Measurements from ENCODE around the gene DST.

The DST gene

DNA sequence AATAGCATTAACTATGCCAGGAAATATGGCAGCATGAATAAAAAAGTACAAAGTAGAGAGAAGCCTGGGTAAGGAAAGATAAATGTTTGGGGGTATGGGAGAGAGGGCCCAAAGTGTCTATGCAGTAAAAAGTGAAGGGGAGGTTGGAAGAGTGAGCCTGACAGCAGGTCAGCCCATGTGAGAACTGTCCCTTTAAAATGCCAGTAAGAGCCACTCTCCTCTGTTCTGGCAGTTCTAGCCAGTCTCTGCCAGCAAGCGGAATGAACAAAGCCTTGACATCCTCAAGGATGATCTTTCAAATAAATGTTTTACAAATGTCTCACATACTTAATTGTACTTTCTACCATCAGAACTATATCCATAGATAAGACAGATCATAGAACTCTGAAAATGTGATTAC, 164.5 kb downstream of the DST start:
- DNase-seq, result no peak

DNA sequence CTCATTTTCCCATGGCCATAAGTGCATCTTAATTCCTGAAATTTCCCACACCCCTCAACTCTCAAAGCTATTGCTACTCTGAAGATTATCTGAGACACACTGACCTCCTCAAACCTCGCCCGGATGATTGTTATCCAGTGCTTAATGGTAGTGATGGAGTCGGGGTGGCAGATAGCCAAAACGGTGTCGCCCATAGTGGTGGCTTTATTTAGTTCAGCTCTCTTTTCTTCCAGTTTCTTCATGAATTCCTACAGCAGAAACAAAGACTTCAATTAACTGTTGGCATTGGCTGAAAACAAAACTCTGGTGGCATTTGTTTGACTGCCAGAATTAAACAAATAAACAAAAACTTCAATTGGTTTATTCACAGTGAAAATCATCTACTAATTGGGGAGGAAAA, 165.4 kb downstream of the DST start:
- no peak for DNase-seq

DNA sequence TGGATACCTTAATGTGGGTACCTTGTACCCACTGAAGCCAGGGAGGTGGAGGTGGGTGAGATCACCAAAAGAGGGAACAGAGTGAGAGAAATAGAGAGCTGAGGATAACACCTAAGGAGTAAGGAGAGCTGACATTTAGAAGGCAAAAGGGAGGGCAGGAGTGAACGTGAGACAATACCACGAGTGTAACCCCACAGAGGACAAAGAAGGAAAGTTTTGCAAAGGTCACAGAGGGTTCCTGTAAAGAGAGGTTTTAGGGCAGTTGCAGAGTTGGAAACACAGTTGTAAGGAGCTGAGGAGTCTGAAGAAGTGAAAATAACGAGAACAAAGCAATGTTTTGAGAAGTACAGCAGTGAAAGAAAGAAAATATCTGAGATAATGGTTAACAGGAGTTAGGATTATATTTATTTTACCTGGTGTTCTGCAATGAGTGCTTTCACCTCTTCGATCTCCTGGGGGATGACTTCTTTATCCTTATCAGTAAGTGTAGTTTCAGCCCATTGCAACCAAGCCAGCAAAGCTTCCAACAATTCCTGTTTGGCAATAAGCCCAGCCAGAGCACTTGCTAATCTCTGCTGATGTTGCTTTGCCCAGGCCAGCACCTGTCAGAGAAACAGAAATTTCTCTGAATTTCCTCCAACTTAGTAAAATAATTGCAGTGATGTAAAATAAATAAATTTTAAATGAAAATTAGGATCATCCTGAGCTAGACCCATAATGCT, 166.8 kb downstream of the DST start:
- no peak for DNase-seq

DNA sequence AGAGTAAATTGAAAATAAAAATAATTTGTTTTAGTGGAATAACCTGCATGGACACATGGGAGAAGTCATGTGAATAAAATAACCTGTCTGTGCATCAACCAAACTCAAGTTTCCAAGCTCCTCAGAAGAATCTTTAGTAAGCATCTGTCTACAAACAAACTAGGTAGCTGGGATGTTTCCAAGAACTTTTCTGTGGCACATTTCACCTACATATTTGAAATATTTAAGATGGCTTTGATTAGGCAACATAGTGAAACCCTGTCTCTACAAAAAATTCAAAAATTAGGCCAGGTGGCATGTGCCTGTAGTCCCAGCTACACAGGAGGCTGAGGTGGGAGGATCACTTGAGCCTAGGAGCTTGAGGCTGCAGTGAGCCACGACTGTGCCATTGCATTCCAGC, 168.2 kb downstream of the DST start:
- DNase-seq, result no peak

DNA sequence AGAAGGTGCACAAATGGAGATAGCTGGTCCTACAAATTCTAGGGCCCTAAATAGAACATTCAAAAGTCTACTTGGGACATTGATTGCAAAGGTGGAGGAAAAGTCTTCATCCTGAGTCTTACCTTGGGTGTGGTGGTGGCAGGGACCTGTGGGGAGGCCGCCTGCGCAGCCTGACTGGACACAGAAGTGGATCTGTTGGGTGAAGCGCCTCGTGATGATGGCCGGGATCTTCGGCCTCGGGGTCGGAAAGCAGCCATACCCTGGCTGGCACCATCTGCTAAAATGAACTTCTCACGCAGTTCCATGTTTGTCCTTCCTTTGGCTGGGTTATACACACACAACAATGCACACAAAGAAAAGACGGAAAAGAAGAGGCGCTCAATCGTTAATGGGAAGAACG, 179.2 kb downstream of the DST start:
- no peak for DNase-seq

DNA sequence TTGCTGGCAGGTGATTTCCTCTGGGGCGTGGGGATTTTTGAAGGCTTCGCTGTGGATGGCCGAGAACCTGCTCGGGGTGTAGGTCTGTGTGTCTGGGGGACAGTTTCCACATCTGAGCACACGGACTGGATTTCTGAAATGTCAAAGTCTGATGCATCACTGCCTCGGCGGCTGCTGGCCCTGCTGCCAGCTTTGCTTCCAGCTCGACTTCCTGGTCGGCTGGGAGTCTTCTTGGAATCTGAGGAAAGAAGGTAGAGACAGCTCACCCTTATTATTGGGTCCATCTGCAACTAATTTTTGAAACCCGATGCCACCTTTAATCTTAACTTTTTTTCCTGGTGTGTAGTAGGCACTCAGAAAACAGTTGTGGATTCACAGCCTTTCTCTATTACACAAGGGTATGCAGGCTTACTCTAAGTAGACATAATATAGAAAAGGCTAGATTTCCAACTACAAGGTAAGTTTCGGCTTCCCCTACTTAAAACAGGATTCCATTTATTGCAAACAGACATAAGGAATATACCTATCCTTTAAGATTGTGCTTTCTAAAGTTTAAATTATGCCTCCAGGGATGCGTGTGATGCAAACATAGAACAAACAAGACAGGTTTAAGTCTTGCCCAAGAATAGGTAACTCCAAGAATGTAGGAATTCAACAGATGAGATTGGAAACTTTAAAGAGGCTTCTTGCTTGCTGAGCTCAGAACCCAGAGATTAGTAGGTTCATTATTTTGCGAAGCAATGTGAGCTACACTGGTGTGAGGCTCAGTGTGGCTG, 183.5 kb downstream of the DST start:
- DNase-seq, result no peak

DNA sequence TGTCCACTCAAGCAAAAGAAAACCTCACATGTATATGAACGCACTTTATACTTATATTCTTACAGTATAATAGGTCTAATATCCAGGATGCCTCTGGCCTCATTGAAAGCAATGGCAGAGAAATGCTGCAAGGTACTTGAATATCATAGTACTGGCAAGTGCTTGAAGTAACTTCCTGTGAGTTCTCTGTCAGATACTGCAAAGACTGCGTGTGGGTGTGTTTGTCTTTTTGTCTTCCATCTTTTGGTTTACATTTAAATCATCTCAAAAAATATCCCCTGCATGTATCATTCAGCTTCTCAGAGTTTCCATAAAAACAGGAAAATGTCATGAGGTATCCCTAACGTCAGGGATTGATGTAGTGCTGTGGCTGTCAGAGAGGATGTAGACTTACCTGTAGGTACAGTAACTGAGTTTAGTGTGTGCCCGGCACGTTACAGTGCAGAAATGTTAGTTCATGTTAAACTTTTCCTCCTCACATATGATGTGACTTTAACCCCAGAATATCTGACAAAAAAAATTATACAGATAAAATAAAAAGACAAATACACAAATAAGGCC, 184.3 kb downstream of the DST start:
- no peak for DNase-seq

DNA sequence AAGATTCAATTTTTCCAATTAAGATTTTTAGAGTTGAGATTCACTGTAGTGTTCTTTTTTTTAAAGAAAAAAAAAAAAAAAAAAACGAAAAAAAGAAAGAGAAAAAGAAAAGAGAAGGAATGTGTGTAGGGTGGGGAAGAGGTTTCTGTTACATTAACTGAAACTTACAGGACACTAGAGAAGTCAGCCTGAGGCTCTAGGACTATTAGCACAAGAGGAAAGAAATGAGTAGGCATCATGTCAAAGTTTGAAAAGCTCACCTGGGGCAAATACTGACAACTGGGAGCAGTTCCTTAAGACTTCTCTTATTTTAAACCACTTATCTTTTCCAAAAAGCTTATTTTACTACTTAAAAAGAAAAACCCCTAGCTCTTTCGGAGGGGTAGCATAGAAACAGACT, 185.9 kb downstream of the DST start:
- DNase-seq, result no peak

DNA sequence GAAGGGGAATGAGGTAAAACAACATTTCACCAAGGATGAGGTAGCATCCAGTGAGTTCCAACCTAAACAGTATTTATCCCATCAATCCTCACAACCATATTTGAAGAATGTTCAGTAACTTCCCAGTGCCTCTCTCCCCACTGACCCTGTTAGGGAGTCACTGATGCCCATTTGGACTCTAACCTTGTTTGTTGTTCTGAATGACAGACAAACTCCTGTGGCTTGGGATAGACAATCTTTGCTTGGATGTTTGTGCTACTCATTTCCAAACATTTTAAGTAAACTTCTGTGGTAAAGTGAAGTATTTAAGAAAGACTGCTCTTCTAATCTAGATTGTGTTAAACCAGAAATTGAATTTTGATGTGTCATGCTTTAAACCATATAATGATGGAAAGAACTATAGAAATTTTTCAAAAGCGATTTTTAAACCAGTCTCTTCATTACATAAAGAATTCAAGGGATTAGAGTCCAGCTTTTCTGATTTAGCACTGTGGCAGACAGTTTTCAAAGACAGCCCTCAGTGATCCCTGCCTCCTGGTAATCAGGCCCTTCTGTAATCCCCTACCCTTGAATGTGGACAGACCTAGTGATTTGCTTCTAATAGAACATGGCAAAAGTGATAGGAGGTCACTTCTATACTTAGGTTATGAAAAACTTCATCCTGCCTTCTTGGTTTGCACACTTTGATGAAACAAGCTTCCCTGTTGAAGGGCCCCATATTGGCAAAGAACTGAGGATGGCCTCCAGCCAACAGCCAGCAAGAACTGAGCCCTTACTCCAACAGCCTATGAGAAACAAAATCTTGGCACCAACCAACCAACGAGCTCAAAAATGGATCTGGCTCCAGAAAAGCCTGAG, 191.6 kb downstream of the DST start:
- DNase-seq, result no peak

DNA sequence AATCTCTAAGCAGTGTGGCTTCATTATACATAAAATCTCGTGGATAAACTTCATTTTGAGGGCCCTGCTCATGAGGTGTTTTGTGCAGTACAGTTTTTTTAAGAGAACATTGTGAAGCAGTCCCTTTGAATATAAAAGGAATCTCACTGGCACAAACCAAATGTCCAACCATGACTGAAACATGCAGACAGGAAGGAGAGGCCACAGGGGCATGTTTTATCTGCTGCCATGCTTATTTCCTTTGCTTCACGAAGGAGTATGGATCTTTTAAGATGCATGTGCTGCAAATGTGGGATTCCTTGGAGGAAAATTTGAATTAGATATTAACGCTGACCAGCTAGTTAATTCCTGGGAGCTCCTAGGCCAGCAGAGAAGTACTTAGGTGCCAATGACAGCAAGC, 192.3 kb downstream of the DST start:
- DNase-seq, result no peak

DNA sequence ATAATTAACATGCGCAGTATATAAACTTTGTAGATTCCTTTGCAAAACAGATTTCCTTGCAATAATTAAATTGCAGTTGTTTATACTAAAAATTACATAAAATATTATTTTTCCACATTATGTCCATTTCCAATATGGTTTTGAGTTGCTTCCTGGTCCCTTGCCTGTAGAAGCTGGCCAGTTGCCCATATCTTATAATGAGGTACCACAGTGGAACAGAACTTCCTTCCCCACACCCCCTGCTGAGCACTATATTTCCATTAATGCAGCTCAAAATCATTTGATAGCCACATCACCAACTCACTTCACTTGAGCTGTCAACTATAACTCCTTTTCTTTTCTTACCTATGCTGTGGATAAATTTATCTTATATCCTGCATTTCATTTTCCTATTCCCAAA, 194.6 kb downstream of the DST start:
- no peak for DNase-seq

DNA sequence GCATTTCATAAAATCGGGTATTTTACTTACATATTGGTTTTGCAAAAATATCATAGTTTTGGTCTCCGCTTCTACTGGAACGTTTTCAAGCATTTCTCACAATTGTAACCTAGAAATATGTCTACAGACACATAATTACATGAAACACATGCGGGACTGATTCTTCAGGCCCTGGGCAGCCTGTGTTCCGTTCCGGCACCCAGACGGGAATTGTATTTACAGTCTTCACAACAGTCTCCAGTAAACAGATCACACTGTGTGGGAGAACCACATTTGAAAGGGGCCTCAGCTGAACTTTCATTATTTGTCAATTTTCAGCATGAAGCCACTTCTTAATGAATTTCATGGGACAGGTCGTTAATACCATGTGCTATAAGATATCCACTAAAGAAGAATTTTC, 196.9 kb downstream of the DST start:
- DNase-seq, result no peak

DNA sequence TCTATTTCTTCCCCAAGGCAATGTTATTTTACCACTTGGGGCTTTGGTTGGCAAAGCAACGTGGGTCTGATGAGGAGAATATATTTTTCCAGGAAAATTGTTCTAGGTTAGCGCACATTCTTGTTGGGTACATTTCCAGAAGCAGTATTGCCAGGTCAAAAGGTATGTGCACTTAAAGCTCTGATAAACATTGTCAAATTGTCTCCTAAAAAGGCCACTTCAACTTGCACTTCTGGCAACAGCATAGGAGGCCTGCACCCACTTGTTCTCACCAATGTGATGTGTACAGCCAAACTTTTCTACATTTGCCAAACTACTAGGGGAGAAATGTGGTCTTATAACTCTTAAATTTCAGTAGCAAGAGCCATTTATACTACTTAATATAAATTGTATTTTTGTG, 197.8 kb downstream of the DST start:
- DNase-seq, result no peak

DNA sequence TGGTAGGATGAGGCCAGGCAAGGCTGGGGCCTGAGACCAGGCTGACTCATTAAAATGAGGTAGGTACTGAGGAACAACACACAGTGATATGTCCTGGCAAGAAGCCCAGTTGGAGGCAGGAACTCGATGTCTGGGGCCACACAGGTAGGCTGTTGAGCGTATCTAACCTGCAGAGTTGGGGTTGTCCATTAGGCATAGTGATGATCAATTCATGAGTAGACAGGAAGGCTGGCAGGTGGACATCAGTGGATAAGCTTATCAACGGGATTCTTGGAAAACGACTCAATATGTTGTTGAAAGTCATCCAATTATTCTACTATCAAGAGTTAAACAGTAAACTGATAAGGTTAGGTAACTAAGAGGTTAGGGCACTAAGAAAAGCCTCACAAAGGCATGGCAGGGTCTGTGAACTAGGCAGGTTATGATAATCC, 202.1 kb downstream of the DST start:
- DNase-seq, result no peak

DNA sequence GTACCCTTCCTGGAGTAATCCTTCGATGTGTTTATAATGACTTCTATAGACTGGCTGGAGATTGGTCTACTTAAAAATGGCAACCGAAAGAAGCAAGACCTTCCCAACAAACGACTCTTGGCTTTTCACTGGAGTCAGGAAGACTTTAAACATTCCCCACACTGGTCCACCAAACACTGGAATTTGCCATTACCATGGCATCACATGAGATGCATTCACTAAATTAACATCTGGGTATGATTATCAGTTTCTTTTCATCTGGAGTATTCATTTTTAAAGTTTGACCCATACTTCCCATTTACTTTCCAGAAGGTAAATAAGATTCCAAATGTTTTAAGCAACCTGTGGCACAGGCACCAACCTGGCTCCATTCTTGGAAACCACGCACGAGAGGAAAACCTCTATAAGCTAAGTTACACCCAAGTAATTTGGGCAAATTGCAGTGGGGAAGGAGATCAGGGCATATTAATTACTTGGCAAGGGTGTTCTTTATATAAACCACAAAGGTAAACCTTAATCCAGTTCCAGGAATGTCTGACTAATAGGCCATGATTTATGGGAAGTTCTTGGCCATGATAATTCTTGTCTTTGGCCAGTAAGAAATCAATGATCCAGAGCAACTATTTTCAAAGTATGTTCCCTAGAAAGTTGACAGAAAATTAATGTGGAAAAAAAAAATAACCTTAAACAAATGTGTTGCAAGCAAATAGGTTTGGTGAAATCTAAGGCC, 205.4 kb downstream of the DST start:
- no peak for DNase-seq

DNA sequence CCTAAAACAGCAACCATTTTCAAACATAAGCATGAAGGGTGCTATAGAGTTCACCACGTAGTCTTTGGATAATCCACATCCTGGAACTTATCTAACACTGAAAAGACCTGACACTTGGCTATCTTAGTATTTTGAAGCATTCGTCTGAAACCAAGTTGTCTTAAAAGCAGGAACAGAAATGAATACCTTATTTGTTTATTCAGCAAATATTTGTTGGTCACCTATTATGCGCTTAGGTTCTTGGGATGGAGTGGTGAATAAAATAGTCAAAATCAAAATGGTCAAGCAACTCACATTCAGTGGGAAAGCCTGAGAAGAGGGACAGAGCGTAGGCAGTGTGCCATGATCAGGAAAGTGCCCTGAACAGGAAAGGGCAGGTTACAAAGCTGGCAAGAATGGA, 206.9 kb downstream of the DST start:
- no peak for DNase-seq

DNA sequence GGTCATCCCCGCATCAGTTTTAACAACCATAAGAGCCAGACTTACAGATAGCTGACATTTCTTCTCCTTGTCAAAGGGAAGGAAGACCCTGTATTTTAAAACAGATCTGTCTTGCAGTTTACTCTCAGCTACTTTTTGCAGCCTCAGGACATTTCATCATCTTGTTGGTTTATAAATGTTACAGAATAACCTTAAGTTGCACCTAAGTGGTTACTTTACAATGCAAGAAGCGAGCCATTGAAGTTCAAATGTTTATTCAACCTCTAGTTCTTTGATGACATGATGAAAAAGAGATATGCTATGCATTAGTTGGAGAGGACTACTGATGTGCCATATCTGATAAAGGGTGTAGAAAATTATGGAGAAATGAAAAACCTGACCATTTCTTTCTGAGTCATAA, 207.4 kb downstream of the DST start:
- DNase-seq, result no peak

DNA sequence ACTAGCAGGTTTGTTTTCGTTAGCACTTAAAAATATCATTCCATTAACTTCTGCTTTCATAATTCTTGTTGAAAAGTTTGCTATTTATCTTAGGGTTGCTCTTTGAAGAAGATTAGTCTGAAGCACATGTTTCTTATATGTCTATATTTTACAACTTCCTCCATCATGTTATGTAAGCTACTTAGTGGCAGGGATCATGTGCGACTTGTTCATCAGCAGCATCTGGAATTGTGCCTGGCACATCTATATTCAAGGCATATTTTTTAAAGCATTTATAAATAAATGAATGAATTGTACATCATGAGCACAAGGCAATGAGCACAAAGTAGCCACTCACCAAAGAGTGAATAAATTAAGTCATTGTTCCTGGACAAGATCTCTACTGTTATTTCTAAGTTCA, 208.1 kb downstream of the DST start:
- no peak for DNase-seq

DNA sequence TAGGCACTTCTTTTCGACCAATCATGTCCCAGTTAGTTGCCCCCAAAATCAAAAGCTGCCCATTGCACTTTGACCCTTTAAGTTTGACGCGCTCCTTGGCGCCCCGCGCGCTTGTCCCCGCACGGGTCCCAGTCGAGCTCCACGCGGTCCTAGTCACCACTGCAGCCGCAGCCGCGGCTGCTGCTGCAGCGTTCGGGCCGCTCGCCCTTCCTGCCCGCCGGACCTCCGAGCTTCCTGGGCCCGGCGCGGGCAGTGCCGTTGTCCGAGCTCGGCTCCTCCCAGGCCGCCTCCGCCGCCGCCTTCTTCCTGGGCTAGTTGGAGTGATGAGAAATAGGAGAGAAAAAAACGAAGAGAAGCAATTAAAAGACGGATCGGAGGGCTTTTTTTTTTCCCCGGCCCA, 209.6 kb downstream of the DST start:
- DNase-seq, result no peak

DNA sequence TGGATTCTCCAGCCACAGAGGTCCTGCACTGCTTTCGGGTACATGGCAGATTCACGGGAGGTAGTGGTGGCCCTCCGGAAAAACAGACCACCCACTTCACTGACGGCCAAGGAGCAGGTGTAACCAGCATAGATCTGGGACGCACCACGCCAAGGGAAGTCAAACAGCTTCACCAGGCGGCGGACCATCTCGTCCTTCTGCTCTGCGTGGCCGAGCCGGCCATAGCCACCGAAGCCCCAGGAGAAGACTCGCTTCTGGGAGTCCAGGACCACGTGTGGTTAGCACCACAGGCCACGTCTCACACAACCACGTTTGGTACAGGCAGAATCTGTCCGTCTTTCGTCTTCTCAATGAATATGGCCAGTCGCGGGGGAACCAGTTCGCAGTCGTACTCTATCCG, 210.5 kb downstream of the DST start:
- DNase-seq, result no peak

DNA sequence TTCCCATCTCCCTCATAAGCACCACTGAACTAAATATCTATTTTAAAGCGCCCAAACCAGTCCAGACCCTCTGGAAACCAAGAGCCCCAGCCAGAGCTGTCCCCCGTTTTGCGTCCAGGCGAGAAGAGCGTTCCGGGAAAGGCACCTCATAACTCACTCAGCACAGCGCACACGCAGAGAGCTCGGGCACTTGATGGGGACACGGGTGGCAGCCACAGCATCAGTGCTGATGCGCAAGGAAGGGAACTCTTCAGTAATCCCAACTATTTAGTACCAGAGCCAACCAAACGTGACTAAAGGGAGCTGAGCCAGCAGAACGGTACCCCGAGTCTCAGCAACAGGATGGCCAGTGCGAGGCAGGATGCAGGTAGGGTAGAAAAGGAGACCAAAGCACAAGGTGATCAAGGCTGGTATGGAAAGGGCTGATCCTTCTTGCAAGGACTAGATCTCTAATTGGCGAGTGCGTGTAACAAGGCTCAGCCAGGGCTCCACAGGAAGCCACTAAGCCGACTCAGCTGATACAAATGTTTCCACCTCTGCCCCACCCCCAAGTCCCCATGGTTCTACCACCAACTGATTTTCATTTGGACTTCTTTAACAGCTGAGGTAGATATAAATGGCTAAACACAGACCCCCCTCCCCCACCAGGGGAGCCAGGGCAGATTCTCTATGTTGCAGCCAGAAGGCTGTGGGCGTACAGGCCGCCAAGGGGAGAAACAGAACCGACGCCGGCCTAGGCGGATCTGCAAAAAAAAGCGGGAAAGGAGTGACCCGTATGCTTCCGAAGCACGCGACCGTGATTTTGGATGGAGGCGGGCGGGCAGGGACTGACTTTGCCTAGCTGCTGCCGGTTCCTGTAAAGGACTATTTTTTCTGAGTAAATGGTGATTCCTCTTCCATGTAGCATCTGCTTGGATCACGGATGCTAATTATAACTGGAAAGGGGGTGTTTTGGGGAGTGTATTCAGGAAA, 211.8 kb downstream of the DST start:
- no peak for DNase-seq

Data from activated naive CD4-positive, alpha-beta T cell treated with anti-CD3 and anti-CD28 coated beads, Interleukin-2, amount 50 U/mL, for 16 hours (primary cell).